ENCODE measurements around the gene HS1BP3.

Gene HS1BP3

GRCh38 chr2:20632446-20632990 lies 18.4 kb downstream of the HS1BP3 start:
- DNase-seq (ENCODE audit: low read depth in 4 of 4, low spot score in 1 of 4), result no peak

GRCh38 chr2:20631617-20632307 lies 19.1 kb downstream of the HS1BP3 start:
- no peak for DNase-seq (ENCODE audit: low read depth in 4 of 4, low spot score in 1 of 4)

- no peak for DNase-seq (ENCODE audit: low read depth in 4 of 4, low spot score in 1 of 4)
Measured at GRCh38 chr2:20630967-20631366, 19.9 kb downstream of the HS1BP3 start.

GRCh38 chr2:20629581-20630171 lies 21.2 kb downstream of the HS1BP3 start:
- no peak for DNase-seq (ENCODE audit: low read depth in 4 of 4, low spot score in 1 of 4)

GRCh38 chr2:20629181-20629580 lies 21.7 kb downstream of the HS1BP3 start:
- no peak for DNase-seq (ENCODE audit: low read depth in 4 of 4, low spot score in 1 of 4)

GRCh38 chr2:20627712-20628380 lies 23.1 kb downstream of the HS1BP3 start:
- DNase-seq (ENCODE audit: low read depth in 4 of 4, low spot score in 1 of 4), result no peak

- no peak for DNase-seq (ENCODE audit: low read depth in 4 of 4, low spot score in 1 of 4)
Measured at GRCh38 chr2:20626698-20627513, 24.0 kb downstream of the HS1BP3 start.

GRCh38 chr2:20626392-20626697 lies 24.6 kb downstream of the HS1BP3 start:
- DNase-seq (ENCODE audit: low read depth in 4 of 4, low spot score in 1 of 4), result no peak

GRCh38 chr2:20625491-20626391 lies 25.2 kb downstream of the HS1BP3 start:
- DNase-seq (ENCODE audit: low read depth in 4 of 4, low spot score in 1 of 4), result no peak

- DNase-seq (ENCODE audit: low read depth in 4 of 4, low spot score in 1 of 4), result no peak
Measured at GRCh38 chr2:20624884-20625485, 25.9 kb downstream of the HS1BP3 start.

GRCh38 chr2:20624156-20624883 lies 26.6 kb downstream of the HS1BP3 start:
- DNase-seq (ENCODE audit: low read depth in 4 of 4, low spot score in 1 of 4), result no peak

GRCh38 chr2:20623741-20624155 lies 27.1 kb downstream of the HS1BP3 start:
- DNase-seq (ENCODE audit: low read depth in 4 of 4, low spot score in 1 of 4), result no peak

GRCh38 chr2:20623241-20623640 lies 27.7 kb downstream of the HS1BP3 start:
- DNase-seq (ENCODE audit: low read depth in 4 of 4, low spot score in 1 of 4), result no peak

GRCh38 chr2:20622731-20623130 lies 28.2 kb downstream of the HS1BP3 start:
- DNase-seq (ENCODE audit: low read depth in 4 of 4, low spot score in 1 of 4), result no peak

- no peak for DNase-seq (ENCODE audit: low read depth in 4 of 4, low spot score in 1 of 4)
Measured at GRCh38 chr2:20622296-20622686, 28.6 kb downstream of the HS1BP3 start.

GRCh38 chr2:20621366-20622295 lies 29.3 kb downstream of the HS1BP3 start:
- DNase-seq (ENCODE audit: low read depth in 4 of 4, low spot score in 1 of 4), result no peak

GRCh38 chr2:20620696-20621365 lies 30.1 kb downstream of the HS1BP3 start:
- DNase-seq (ENCODE audit: low read depth in 4 of 4, low spot score in 1 of 4), result no peak

GRCh38 chr2:20620271-20620681 lies 30.6 kb downstream of the HS1BP3 start:
- DNase-seq (ENCODE audit: low read depth in 4 of 4, low spot score in 1 of 4), result no peak
